Measurements from ENCODE around the gene TPMT.

TPMT gene

DNA sequence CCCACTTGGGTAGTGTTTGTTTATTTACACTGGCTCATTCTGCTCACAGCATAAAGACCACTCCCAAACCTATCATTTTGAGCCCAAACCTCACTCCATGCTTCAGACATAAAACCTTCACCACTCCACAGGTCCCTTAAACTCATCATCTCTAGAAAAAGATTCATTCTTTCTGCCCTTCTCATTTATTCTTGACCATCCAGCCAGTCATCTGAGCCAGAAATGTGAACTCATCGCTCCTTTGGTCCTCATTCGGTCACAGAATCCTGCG is 12.4 kb downstream of the TPMT start:
- H2AFZ ChIP-seq (ENCODE audit: low read length), result no peak overlapping the region
- H3K27ac ChIP-seq (ENCODE audit: low read length), result no peak overlapping the region
- H3K27me3 ChIP-seq (replicated peaks; ENCODE audit: insufficient read depth, low read length), result no peaks in the 10 kb centered on the region
- H3K79me2 ChIP-seq (ENCODE audit: low read length), result no peaks in the 10 kb centered on the region
- no peaks in the 10 kb centered on the region for H3K9me2 ChIP-seq (replicated peaks; ENCODE audit: insufficient read depth, low read length)
- no peak overlapping the region for H3K4me2 ChIP-seq (ENCODE audit: low read depth, low read length)
- DNase-seq, result no peak
- H3K4me3 ChIP-seq (ENCODE audit: low read length), result no peak overlapping the region
- H4K20me1 ChIP-seq (ENCODE audit: insufficient read depth, low read length), result no peaks in the 10 kb centered on the region
- no peaks in the 10 kb centered on the region for H3K4me1 ChIP-seq (ENCODE audit: low read length)
- H3F3A ChIP-seq (ENCODE audit: insufficient read depth, low read length), result no peaks in the 10 kb centered on the region
- H3K9ac ChIP-seq (ENCODE audit: low read length), result no peak overlapping the region
- H3K9me3 ChIP-seq (replicated peaks; ENCODE audit: insufficient read depth, low read length), result no peaks in the 10 kb centered on the region
- no peaks in the 10 kb centered on the region for H3K36me3 ChIP-seq (replicated peaks; ENCODE audit: insufficient read depth, low read length)
- TF ChIP-seq EZH2phosphoT487 (IDR thresholded peaks at IDR 0.05; ENCODE audit: low read length), result no peak
- TF ChIP-seq, protein P1, sequence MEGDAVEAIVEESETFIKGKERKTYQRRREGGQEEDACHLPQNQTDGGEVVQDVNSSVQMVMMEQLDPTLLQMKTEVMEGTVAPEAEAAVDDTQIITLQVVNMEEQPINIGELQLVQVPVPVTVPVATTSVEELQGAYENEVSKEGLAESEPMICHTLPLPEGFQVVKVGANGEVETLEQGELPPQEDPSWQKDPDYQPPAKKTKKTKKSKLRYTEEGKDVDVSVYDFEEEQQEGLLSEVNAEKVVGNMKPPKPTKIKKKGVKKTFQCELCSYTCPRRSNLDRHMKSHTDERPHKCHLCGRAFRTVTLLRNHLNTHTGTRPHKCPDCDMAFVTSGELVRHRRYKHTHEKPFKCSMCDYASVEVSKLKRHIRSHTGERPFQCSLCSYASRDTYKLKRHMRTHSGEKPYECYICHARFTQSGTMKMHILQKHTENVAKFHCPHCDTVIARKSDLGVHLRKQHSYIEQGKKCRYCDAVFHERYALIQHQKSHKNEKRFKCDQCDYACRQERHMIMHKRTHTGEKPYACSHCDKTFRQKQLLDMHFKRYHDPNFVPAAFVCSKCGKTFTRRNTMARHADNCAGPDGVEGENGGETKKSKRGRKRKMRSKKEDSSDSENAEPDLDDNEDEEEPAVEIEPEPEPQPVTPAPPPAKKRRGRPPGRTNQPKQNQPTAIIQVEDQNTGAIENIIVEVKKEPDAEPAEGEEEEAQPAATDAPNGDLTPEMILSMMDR (IDR thresholded peaks at IDR 0.05; ENCODE audit: low read length), result no peak
- TF ChIP-seq EZH2 (optimal IDR thresholded peaks at IDR 0.05; ENCODE audit: low read depth, low read length), result no peak

GRCh38 chr6:18141805-18142590 is 12.9 kb downstream of the TPMT start:
- TF ChIP-seq, protein P1 (IDR thresholded peaks at IDR 0.05; ENCODE audit: low read length), result no peak
- no peak for TF ChIP-seq EZH2phosphoT487 (IDR thresholded peaks at IDR 0.05; ENCODE audit: low read length)
- no peak for TF ChIP-seq EZH2 (optimal IDR thresholded peaks at IDR 0.05; ENCODE audit: low read depth, low read length)
- no peak for DNase-seq
- H4K20me1 ChIP-seq (ENCODE audit: insufficient read depth, low read length), result no peaks in the 10 kb centered on the region
- no peaks in the 10 kb centered on the region for H3F3A ChIP-seq (ENCODE audit: insufficient read depth, low read length)
- H3K9me3 ChIP-seq (replicated peaks; ENCODE audit: insufficient read depth, low read length), result no peaks in the 10 kb centered on the region
- H3K4me3 ChIP-seq (ENCODE audit: low read length), result no peak overlapping the region
- H2AFZ ChIP-seq (ENCODE audit: low read length), result no peak overlapping the region
- H3K9me2 ChIP-seq (replicated peaks; ENCODE audit: insufficient read depth, low read length), result no peaks in the 10 kb centered on the region
- no peak overlapping the region for H3K4me2 ChIP-seq (ENCODE audit: low read depth, low read length)
- no peaks in the 10 kb centered on the region for H3K79me2 ChIP-seq (ENCODE audit: low read length)
- no peaks in the 10 kb centered on the region for H3K36me3 ChIP-seq (replicated peaks; ENCODE audit: insufficient read depth, low read length)
- H3K9ac ChIP-seq (ENCODE audit: low read length), result no peak overlapping the region
- H3K4me1 ChIP-seq (ENCODE audit: low read length), result no peaks in the 10 kb centered on the region
- no peak overlapping the region for H3K27ac ChIP-seq (ENCODE audit: low read length)
- H3K27me3 ChIP-seq (replicated peaks; ENCODE audit: insufficient read depth, low read length), result no peaks in the 10 kb centered on the region

DNA sequence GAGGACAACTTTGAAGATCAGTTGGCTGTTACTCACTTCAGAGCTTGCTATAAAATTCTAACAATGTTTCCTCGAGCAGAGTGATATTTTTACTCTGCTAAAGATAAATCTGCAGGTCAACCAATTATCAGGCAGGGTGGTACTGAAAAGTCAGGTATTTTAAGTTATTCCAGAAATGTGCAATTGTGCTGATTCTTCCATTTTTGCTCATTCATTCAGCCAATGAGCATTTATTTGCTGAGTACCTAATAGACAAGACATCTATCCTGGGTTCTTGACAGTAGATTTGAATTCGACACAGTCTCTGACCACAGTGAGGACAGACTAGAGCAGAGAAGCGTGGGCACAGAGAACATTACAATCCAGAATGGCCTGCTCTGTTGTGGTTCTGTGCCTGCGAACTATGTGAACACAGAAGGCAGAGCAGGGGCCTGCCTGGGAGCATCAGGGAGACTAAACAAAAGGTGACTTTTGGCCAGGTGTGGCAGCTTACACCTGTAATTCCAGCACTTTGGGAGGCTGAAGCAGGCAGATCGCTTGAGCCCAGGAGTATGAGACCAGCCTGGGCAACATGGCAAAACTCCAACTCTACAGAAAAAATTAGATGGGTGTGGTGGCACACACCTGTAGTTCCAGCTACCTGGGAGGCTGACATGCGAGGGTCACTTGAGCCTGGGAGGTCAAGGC is 14.8 kb downstream of the TPMT start:
- no peak for DNase-seq
- Histone ChIP-seq H3K27me3 (replicated peaks; ENCODE audit: insufficient read depth, low read length) (no peaks in the 10 kb centered on the region), H3K9me3 (replicated peaks; ENCODE audit: insufficient read depth, low read length) (no peaks in the 10 kb centered on the region), H3K4me3 (ENCODE audit: low read length) (no peak overlapping the region), H3K79me2 (ENCODE audit: low read length) (no peaks in the 10 kb centered on the region), H3K9me2 (replicated peaks; ENCODE audit: insufficient read depth, low read length) (no peaks in the 10 kb centered on the region), H3F3A (ENCODE audit: insufficient read depth, low read length) (no peaks in the 10 kb centered on the region), H3K4me2 (ENCODE audit: low read depth, low read length) (no peak overlapping the region), H3K36me3 (replicated peaks; ENCODE audit: insufficient read depth, low read length) (no peaks in the 10 kb centered on the region), H3K4me1 (ENCODE audit: low read length) (no peaks in the 10 kb centered on the region), H2AFZ (ENCODE audit: low read length) (no peak overlapping the region), H4K20me1 (ENCODE audit: insufficient read depth, low read length) (no peaks in the 10 kb centered on the region), H3K9ac (ENCODE audit: low read length) (no peak overlapping the region), H3K27ac (ENCODE audit: low read length) (no peak overlapping the region)
- TF ChIP-seq, protein P1 (IDR thresholded peaks at IDR 0.05; ENCODE audit: low read length), result no peak
- TF ChIP-seq EZH2phosphoT487 (IDR thresholded peaks at IDR 0.05; ENCODE audit: low read length), result no peak
